T-helper 9 cell (primary cell): ENCODE results near the gene SFI1.

Experiments used
- DNase-seq: peaks from one replicate; pipeline ENCODE4 v3.0.0-alpha.2; 2020

Gene SFI1

DNA sequence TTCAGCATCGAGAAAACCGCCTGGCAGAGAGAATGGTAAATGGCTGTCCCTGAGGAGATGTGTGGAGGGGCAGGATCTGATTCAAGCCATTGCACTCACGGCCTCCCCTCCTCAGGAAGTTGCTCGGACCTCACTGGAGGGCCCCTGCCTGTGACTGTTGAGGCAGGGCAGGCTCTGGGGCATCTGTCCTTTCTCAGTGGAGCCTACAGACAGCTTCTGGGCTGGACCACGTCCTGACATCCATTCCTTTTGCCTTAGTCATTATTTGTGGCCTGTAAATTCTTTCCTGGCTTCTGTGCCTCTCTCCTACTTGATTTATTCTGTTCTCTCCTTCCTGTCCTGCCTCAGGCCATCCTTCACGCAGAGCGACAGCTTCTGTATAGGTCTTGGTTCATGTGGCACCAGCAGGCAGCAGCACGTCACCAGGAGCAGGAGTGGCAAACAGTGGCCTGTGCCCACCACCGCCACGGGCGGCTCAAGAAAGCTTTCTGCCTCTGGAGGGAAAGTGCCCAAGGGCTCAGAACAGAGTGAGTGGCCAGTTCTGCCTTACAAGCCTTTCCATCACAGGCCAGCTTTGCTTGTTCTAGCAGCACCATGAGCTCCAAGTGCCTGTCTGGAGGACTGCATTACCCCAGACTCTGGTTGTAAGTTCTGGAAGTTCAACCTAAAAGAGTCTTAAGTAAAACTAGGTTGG lies 106.1 kb downstream of the SFI1 start:
- no peak for DNase-seq

DNA sequence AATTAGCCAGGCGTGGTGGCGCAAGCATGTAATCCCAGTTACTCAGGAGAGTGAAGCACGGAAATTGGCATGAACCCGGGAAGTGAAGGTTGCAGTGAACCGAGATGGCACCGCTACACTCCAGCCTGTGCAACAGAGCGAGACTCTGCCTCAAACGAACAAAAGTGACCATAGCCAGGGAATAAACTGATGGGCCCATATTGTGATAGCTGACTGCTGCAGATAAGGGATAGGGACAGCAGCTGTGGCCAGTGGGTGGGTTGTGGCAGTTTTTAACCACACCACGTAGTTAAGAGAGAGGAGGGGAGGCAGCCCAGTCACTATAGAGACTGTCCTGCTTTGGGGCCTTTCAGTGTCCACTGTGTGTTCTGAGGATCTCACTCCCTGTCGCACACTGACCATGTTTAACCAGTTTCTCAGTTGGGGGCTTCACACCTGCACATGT lies 106.8 kb downstream of the SFI1 start:
- DNase-seq, result no peak

DNA sequence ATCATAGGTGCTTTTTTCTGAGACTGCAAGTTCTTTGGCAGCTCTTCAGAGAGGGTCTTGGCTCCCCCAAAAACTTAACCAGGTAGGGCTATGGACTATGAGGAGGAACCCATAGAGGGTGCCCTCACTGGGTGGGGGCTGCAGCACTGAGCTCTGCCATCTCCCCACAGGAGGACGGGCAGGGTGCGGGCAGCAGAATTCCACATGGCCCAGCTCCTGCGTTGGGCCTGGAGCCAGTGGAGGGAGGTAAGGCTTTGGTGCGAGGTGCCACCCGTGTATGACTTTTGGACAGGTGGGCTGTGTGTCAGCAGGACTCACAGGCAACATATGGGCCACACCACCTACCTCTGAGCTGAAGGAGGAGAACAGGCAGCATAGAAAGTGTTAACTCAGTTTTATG lies 107.2 kb downstream of the SFI1 start:
- DNase-seq, result no peak

DNA sequence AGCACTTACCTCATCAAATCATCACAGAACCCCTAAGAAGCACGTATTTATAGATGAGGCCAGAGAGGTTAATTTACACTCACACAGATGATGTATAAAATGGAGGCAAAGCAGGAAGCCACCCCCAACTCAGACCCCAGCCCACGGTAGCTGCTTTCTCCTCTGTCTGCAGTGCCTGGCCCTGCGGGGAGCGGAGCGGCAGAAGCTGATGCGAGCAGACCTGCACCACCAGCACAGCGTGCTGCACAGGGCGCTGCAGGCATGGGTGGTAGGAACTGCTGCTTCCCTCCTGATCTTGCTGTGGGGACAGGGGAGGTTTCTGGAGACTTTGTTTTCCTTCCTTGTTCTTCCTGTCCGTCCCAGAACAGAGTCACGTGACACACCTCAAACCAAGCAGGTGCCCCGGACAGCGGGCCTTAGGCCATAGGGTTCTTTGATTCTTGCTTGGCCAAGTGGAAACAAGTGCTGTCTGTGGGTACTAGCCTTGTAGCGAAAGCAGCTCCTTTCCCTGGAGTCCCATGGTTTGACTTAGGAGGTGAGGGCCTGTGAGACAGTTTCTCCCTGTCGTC lies 107.9 kb downstream of the SFI1 start:
- no peak for DNase-seq

DNA sequence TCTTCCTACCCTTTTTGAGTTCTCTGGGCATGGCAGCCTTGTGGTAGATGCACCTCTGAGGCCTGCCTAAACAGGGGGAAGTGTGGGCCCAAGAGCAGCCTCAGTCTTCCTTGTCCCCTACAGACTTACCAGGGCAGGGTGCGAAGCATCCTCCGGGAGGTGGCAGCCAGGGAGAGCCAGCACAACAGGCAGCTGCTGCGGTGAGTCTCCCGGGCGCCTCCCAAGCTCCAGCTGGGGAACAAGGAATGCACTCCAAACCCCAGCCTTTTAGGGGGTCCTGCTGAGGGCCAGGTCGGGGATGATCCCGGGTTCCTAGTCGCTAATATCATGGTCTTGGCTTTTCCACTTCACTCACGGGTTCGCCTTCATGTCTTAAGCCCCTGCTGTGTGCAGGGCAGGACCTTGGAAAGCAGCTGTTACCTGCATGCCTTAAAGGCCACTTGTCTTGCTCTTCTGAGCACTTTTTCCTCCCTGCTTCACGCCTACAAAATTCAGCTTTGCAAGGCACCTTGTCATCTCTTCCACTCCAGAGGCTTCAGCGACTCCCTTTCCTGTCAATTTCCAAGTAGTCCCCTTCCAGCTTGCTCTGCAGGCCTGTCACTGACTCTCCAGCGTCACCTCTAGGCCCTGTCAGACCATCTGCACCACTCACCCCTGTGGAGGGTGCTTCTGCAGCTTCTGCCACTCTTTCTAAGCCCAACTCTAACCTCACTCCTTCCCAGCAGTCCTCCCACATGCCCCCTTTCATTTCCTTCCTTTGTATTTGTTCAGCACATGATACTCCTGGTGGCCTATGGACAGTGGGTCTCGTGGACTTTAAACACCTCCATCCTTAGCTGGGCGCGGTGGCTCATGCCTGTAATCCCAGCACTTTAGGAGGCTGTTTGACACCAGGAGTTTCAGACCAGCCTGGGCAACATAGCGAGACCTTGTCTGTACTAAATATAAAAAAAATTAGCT lies 108.7 kb downstream of the SFI1 start:
- no peak for DNase-seq

DNA sequence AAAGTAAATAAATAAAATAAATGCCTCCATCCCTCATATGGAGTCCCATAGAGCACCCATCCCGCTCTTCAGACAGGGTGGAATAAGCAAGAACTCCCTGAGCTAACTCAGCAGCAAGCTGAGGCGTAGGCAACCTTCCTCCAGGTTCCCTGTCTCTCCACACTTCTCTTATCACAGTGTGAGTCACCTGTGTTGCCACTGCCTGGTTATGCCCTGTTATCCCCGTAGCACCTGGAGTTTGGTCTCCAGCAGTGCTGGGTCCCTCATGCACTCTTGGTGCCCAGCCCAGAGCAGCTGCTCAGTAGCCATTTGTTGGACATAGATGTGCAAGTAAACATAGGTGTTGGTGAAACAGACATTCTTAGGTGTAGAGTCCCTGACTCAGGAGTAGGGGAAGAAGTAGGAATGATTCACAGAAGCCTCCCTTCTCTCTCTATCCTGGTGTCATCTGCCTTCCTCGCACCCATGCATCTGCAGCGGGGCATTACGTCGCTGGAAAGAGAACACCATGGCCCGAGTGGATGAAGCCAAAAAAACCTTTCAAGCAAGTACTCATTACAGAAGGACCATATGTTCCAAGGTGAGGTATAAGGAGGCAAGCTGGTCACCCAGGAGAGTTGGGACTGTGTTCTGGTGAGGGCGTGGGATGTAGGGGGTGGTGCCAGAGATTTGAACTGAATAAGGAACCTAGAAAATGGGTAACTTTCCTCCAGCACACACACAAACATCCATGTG lies 109.7 kb downstream of the SFI1 start:
- no peak for DNase-seq

DNA sequence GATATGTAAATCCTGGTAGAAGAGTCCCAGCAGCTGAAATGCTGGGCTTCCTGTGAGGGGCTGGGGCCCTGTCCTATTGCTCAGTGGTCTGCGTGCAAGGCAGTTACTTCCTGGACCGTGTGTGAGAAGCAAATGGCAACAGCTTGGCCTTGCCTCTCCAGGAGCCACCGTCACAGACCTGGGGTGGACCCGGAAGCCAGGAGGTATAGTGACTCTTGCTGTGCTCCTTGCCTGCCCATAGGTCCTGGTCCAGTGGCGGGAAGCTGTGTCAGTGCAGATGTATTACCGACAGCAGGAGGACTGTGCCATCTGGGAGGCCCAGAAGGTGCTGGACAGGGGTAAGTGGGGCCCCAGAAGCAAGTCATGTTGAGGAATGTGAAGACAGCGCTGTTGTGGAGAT lies 111.4 kb downstream of the SFI1 start:
- DNase-seq, result no peak

DNA sequence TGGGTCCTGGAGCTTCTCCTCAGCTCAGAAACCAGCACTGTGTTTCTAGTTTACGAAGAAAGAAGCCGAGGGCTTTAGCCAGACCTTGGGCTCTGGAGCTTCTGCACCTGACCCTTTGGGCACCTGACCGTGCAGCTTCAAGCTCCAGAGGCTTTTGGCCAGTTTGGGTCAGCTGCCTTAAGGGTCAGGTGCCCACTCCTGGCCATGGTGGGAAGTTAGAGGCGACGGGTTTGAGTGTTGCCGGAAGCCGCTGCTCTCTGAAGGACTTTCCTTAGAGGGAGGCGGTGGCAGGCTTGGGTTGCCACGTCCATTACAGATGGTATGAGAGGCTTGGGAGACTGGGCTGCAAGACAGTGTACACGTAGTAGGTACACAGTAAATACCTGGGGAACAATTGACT lies 113.4 kb downstream of the SFI1 start:
- DNase-seq, result no peak

DNA sequence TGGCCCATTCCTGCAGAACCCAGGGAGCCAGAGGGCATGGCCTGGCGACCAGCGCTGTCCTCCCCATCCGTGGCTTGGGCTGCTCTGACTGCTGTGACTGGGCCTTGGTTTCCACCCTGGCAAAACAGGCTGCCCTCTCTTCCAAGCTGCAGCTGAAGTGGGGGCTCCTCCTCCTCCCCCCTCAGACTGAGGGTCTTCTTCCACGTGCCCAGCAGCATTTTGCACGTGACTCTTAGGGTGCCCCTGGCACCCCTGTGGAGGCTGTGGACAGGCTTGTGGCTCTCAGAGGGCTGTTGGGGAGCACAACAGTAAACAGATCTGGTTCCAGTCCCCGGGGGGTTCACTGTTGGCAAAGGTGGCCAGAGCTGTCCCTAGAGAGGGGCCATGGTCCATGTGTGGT lies 114.3 kb downstream of the SFI1 start:
- DNase-seq, result no peak

DNA sequence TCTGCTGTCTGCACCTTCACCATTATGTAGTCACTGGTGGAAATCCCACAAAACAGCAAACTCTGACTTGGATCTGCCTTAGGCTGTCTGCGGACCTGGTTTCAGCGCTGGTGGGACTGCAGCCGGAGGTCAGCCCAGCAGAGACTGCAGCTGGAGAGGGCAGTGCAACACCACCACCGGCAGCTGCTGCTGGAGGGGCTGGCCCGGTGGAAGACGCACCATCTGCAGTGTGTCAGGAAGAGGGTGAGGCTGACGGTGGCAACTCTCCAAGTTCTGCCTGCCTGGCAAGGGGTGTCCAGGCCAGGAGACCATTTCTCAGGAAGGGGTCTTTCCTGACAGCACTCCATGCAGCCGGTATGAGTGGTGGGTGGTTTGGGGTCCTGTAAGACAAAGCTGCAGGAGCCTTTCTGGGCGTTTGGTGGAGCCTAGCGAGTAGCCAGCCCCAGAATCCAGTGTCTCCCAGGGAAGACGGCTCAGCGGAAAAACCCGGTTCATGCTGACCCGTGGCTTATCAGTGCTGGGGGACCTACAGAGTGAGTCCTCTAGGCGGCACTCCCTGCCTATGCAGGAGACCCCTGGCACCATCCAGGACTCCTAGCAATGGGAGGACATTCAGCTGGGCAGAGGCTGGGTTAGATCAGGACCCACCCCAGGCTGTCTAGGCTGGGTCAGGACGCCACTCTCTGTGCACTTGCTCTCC lies 114.9 kb downstream of the SFI1 start:
- no peak for DNase-seq

DNA sequence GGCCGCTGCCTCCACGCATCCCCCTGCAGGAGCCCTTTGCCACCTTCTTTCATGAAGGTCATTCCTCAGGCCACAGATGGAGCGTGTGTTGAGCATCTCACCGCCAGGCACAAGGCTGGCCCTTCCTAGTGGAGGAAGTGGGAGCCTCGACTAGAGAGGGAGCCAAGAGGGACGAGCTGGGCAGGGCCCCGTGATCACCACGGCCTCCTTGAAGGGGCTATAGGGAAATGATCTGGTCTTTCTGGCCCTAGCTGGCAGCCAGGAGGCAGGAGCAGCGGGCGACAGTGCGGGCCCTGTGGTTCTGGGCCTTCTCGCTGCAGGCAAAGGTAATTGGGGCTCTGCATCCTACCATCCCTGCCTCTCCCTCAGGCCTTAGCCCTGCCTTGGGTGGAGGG lies 116.6 kb downstream of the SFI1 start:
- no peak for DNase-seq

DNA sequence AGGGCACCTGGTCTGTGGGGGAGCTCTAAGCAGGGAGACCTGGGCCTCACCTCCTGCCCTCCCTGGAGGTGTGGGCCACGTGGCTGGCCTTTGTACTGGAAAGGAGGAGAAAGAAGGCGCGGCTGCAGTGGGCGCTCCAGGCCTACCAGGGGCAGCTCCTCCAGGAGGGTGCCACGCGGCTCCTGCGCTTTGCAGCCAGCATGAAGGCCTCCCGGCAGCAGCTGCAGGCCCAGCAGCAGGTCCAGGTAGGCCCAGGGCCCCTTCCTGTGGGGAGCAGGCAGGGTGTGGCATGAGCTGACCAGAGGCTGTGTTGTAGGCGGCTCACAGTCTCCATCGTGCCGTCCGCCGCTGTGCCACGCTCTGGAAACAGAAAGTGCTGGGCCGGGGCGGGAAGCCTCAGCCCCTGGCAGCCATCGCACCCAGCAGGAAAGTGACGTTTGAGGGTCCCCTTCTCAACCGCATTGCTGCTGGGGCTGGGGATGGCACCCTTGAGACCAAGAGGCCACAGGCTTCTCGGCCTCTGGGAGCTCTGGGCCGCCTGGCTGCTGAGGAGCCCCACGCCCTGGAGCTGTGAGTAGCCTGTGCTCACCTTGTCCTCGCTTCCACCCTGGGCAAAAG lies 117.1 kb downstream of the SFI1 start:
- no peak for DNase-seq

DNA sequence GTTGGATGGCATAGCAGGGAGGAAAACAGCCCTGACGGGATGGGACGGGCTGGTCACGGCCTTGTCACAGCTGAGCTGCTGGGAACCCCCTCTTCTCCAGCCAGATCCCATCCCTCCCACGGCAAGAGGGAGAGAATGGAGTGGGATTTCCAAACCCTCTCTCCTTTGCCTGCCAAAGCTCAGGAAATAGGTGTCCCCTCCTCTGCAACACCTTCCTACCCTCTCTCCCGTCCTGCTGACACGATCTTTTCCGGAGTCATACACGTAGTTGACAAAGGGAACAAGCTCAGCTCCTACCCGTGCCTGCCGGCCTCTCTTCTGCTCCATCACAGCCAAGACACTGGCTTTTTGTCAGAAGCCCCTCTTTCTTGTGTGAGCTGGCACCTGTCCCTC lies 117.6 kb downstream of the SFI1 start:
- no peak for DNase-seq

DNA sequence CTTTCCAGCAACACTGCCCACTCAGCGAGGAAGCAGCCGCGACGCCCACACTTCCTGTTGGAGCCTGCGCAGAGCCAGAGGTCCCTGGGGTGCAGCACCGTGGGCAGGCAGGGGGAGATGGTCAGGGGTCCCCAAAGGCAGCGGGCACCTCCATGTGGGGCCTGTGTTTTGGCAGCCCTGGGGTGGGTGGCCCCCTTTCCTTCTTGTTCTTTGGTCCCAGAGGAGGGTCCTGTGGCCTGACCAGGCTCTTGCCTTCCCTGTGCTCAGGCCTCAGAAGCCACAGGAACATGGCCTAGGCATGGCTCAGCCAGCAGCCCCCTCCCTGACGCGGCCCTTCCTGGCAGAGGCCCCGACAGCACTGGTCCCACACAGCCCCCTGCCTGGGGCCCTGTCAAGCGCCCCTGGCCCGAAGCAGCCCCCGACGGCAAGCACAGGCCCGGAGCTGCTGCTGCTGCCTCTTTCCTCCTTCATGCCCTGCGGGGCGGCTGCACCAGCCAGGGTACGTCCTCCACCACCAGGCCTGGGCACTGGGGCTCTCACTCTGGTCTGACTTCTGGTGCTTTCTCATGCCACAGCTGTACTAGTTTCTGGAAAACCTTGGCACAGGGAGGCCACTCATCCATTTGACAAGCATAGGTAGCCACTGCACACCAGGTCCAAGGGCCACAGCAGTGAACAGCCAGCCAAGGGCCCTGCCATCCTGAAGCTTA lies 118.6 kb downstream of the SFI1 start:
- no peak for DNase-seq

DNA sequence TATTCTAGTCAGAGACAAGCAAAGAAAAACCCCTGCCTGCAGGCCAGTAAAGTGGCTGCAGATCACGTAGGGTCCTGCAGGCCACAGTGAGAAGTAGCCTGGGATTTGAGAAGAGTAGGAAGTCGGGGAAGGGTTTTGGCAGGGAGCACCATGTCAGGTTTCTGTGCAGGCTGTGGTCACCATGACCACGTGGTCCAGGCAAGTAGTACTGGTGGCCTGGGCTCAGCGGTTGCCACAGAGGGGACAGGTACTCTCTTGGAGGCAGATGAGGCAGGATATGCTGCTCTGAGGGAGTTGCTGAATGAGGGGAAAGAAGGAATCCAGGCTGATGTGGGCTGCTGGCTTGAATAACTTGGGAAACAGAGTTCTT lies 119.1 kb downstream of the SFI1 start:
- no peak for DNase-seq

DNA sequence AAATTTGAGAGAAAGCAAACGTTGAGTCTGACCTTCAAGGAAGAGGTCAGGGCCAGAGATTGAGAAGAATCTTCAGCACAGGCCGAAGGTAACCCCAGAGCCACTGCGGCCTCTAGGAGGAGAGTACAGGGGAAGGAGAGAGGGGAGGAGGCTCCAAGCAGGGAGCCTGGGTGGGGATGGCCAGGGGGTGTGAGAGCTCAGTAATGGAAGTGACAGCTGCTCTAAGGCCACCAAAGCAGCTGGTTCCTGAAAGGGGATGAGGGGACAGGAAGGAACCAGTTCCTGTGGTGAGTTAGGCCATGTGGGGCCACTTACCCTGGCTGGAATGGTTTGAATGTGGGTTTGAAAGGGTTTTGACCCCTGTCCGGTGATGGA lies 119.6 kb downstream of the SFI1 start:
- no peak for DNase-seq

DNA sequence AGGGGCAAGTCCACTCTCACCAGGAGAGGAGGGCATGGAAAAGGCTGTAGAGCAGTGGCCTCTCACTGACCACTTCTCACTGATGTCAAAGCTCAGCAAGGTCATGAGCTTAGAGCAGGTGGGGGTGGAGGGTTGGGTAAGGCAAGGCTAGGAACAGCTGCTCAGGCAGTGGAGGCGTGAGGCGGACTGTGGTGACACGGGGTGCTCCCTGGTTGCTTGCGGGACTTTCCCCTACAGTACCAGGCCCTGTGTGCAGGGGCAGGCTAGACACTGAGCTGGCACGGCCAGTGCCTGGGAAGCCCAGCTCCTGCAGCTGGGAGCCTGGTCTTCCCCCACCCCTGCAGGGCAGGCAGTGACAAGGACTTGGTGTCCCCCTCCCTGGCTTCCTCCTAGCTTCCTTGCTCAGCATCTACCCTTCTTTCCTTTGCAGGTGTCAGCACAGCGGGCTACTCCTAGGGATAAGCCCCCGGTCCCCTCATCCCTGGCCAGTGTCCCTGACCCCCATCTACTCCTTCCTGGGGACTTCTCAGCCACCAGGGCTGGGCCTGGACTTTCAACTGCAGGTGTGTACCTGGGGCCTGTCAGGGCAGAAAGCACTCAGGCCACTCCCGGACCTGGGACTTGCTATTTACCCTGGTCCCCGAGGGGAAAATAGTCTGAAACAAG lies 120.1 kb downstream of the SFI1 start:
- DNase-seq, result no peak

DNA sequence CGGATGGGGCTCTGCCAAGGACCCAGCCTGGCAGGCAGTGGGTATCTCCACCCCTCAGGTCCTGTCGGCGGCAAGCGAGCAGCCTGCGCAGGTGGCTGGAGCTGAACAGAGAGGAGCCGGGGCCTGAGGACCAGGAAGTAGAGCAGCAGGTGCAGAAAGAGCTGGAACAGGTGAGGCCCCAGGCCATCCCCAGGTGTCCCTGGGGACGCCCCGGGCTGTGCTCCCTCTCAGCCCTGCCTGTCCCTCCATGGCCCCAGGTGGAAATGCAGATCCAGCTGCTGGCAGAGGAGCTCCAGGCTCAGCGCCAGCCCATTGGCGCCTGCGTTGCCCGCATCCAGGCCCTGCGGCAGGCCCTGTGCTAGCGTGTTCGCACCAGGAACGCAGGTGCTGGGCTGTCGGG lies 121.7 kb downstream of the SFI1 start:
- DNase-seq, result no peak

DNA sequence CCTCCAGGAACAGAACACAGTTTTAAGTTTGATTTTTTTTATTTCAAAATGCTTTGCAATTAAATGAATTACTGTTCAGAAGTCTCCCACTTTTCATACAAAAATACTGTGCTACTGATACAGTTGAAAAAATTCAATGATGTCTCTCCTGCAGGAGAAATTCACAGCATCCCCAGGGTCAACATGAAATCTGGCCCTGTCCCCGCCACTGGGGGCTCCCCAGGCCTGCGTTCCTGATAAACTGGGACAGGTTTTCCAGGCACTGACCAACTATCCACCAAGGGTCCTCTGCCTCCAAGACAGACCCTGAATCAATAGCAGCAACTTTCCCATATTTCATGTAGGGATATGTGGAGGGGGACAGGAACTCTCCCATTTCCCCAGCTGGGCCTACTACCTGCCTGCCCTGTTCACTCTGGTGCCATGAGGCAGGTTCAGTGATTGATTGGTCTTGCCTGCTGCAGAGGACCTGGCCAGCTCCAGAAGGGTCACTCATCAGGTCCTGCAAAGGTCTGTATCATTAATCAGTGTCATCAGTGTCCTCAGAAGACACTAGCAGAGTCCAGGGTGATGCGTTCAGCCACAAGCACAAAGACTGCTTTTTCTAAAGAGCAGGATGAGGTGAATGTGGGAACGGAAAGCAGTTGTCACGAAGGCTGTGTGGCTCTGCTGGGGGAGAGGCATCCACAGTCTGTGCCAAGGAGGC lies 122.3 kb downstream of the SFI1 start:
- DNase-seq, result no peak

DNA sequence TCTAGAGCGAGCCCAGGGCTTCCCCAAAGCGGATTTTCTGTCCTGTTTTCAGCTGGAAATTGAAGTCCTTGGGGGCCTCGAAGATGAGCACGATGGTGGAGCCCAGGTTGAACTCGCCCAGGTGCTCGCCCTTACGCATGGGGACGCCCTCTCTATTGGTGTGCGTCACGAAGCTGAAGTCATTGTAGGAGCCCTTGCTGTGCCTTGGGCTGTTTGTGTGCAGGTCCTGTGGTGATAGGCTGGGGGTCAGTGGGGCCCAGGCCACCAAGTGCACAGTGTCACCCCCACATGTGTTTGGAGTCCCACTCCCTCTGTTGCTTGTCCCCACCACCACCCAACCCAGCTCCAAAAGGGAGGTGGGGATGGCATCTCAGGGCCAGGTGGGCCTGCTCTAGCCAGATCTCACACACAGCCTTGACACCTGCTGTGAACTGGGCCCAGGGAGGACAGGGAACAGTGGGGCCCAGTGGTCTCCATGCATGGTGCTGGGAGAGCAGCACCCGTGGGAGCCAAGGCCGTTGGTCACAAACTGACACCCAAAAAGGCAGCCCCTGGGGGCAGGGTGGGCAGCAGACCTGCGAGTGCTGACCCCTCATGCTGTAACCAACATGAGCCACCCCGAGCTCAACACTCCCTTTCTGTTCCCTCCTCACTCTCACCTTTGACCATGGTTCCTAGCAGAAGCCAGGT lies 123.4 kb downstream of the SFI1 start:
- DNase-seq, result no peak
